NCI-H226 (cell line): ENCODE measurements around the gene PCCA.
A peak's percentile ranks its signal among the peaks of the same experiment; 100 is the strongest.
"Not testable (repeated sequence)": the region's sequence is repeated elsewhere in the genome, so short reads cannot be mapped to it uniquely, and the experiment has no call there.

ENCODE experiments used
- DNase-seq: peaks from one replicate; pipeline ENCODE4 v3.0.0-alpha.2; 2015

PCCA gene

GRCh38 chr13:100247937-100248336, 159.0 kb downstream of the PCCA start:
- no peak for DNase-seq

- DNase-seq = peak; percentile 7
Measured at GRCh38 chr13:100254002-100254401, 165.1 kb downstream of the PCCA start.

GRCh38 chr13:100262404-100262803, 173.5 kb downstream of the PCCA start:
- DNase-seq = no peak

GRCh38 chr13:100266026-100266425, 177.1 kb downstream of the PCCA start:
- DNase-seq = no peak

- peak; percentile 57 for DNase-seq
Measured at GRCh38 chr13:100269837-100270236, 180.9 kb downstream of the PCCA start.

- DNase-seq = no peak
Measured at GRCh38 chr13:100273138-100273537, 184.2 kb downstream of the PCCA start.

GRCh38 chr13:100273552-100273951, 184.7 kb downstream of the PCCA start:
- DNase-seq = no peak

- DNase-seq = no peak
Measured at GRCh38 chr13:100274942-100275506, 186.1 kb downstream of the PCCA start.

GRCh38 chr13:100275746-100276145, 186.9 kb downstream of the PCCA start:
- no peak for DNase-seq

GRCh38 chr13:100280681-100281080, 191.8 kb downstream of the PCCA start:
- DNase-seq = peak; percentile 18

- not testable (repeated sequence) for DNase-seq
Measured at GRCh38 chr13:100282306-100282705, 193.4 kb downstream of the PCCA start.

- DNase-seq = no peak
Measured at GRCh38 chr13:100290165-100290801, 201.4 kb downstream of the PCCA start.

- no peak for DNase-seq
Measured at GRCh38 chr13:100291624-100292023, 202.7 kb downstream of the PCCA start.

GRCh38 chr13:100297413-100297812, 208.5 kb downstream of the PCCA start:
- DNase-seq = no peak

- no peak for DNase-seq
Measured at GRCh38 chr13:100298116-100298681, 209.3 kb downstream of the PCCA start.

GRCh38 chr13:100298691-100299090, 209.8 kb downstream of the PCCA start:
- DNase-seq = no peak

- DNase-seq = no peak
Measured at GRCh38 chr13:100300243-100300642, 211.3 kb downstream of the PCCA start.

GRCh38 chr13:100300708-100301107, 211.8 kb downstream of the PCCA start:
- DNase-seq = no peak

- DNase-seq = no peak
Measured at GRCh38 chr13:100301418-100301817, 212.5 kb downstream of the PCCA start.

- DNase-seq = no peak
Measured at GRCh38 chr13:100302391-100302790, 213.5 kb downstream of the PCCA start.

GRCh38 chr13:100304229-100304628, 215.3 kb downstream of the PCCA start:
- no peak for DNase-seq

GRCh38 chr13:100305398-100305797, 216.5 kb downstream of the PCCA start:
- DNase-seq = no peak

- no peak for DNase-seq
Measured at GRCh38 chr13:100306030-100306429, 217.1 kb downstream of the PCCA start.

- DNase-seq = no peak
Measured at GRCh38 chr13:100306434-100306999, 217.6 kb downstream of the PCCA start.
